SW 1271 (cell line): ENCODE measurements around the gene NMT2.

Experiments
- DNase-seq, 2 experiments: peaks; one replicate each; lab custom pipeline; 2025; lab: John Stamatoyannopoulos, UW

Gene NMT2

DNA sequence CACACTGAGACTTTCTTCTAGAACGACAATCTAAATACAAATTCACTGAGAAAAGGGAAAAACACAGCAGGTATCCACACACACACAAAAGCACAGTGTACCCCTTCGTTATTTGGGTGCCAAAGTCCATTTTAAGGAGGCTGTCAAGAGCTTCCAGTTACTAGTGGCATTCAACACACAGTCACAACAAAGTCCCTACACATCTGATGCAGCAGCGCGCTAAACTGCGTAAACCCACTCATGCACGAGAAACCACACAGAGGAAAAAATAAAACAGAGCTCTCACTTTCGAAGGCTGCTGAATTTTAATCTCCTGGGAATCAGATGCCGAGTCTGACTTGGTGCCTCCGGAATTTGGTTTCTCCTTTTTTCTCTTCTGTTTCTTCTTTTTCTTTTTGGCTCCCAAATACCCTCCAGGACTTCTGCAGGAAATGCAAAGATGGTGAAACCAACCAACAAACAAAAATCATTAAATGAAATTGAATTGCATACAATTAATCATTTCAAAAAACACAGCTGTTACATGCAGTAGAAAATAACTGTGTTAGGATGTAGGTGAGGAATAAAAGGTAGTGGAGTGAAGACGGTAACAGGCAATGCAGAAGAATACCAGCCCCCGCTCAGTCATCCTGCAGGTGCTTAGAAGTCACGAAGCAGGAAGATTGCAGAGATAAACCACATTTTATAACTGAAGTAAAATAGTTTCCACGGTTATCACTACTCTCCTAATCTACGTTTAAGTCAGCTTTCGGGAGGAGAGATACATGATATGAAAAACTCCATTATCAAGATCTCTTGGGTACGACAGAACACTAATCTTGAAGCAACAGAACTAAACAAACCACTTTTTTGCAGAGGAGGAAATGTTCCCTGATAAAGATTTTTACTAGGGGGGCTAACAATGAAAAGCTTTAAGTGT lies 27.1 kb downstream of the NMT2 start:
- no peak for DNase-seq

DNA sequence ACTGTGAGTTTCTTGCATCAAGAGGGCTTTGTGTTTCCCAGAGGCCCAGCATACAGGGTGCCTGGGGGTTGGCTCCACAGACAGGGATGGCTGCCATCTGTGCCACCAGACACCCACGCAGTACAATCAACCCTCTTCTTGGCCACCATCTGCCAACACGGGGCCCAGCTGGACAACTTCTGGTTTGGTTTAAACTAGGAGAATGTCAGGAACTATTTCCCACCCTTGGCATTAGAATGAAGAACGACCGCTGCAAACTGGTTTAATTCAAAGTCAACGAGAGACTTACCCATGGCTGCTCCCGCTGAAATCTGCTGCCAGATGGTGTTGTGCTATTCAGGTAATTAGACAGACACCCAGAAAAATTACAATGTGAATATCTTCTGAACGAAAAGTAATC lies 27.8 kb downstream of the NMT2 start:
- DNase-seq = no peak

DNA sequence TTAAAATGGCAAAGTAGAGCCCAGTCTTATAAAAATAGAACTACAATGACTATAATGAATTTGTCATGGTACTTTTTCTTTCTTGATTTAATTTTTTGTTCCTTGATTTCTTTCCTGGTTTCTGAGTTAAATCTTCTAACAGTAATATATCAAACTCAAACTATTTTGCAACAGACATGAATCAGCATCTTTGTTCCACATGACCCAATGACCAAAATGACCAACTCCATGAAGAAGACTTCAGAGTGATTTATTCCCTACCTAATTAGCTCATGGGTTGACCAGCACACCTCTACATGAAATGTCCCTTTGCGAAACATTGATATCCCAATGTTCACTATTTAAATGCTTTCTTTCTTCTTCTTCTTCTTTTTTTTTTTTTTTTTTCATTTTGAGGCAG lies 30.9 kb downstream of the NMT2 start:
- DNase-seq = no peak

DNA sequence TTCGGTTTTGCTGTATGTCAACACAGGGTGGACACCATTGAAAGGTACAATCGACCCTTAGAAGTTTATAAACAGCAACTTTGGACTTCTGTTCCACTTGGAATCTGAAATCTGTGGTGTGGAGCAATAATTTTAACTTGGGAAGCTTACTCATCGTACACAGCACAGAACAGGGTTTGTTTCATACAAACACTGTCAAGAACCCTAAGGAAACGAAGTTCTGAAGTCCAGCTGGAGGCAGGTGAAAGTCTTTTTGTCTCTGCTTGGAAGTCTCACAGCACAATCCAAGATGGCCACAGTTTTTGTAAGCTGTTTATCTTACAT lies 31.5 kb downstream of the NMT2 start:
- DNase-seq = no peak

DNA sequence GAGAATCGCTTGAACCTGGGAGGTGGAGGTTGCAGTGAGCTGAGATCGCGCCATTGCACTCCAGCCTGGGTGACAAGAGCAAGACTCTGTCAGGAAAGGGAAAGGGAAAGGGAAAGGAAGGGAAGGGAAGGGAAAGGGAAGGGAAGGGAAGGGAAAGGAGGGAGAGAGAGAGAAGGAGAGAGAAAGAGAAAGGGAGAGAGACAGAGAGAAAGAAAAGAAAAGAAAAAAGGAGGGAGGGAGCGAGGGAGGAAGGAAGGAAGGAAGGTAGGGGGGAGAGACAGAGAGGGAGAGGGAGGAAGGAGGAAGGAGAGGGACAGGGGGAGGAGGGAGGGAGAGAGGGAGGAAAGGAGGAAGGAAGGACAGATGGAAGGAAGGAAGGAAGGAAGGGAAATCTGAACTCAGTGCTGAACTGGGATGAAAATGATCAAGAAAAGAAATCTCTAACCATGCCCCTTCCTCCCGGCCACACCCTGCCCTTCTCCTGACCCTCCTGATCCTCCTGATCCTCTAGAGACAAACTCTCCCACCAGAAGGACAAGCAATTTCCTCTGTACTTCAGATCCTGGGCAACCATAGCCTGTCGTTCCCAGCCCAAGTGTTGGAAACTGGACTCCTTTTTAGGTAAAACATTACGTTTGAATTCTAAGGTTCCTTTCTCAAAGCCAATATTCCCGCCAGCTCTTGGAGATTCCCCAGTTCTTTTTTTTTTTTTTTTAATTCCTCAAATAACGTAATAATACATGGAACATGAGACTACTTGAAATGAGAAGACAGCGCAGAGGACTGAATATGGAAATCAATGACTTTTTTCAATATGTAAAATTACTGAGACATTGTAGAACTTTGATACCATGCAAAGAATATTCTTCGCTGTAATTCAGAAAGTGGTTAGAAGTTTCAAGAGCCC lies 32.1 kb downstream of the NMT2 start:
- no peak for DNase-seq

DNA sequence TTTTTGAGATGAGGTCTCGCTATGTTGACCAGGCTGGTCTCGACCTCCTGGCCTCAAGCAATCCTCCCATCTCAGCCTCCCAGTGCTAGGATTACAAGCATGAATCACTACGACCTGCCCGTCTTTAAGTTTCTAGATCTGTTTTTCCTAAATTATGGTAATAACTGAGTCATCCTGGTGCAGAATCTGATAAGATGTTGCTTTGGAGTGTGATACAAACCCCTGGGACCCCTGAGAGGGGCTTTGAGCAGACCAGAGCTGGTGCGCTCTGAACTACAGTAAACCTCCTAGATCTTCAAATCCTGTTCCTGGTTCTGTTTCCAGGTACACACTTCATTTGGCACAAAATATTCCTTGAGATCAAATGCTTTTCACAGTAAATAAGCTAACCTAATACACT lies 37.2 kb downstream of the NMT2 start:
- DNase-seq = no peak

DNA sequence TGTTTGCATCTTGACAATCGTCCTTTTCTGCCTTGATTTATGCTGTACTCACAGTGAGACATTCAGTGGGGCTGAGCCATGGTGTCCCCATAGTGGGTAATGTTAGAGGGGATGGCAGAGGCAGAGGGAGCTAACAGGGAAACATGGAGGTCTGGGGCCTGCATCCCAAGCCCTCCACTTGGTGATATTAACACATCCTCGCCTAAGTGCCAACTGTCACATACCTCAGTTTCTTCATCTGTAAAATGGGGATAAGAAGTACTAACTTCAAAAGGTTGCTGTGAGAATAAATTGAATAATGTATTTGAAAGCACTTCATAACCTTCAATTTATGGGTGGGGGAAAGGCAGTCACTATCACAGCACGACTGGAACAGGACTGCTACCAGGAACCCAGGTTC lies 43.6 kb downstream of the NMT2 start:
- no peak for DNase-seq

DNA sequence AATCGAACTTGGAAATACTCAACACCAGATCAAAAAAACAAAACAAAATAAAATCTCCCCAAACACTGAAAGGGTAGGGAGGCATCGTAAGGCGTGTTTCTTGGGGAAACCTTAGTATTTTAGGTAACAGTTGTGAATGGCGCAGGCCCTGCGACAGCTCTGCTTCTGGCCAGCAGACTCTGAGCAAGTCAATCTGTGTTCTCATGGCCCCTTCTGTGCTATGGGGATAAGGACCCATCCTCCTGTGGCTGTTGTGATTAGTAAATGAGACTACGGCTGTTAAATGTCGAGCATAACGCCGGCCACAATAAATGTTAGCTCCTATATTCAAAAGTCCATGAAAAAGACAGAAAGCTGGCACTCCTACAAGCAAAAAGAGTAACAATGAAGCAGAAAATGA lies 44.3 kb downstream of the NMT2 start:
- no peak for DNase-seq

DNA sequence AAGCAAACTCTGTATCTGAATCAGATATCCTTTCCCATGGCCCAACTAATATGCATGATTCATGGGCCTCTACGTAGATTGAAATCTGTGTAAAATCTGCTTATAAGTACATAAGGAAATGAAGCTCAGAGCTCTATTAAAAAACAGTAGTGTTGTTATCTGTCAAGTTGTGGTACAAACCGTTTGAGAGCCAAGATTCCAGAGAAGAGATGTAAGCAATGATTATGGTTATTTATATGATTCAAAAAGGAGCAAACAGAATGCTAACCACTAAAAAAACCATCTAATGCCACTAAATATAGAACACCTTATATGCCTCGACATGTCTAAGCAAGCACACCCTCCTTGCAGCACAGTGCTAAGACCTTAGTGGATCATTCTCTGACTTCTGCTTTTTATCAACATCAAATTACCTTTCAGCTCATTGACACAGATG lies 44.7 kb downstream of the NMT2 start:
- no peak for DNase-seq

DNA sequence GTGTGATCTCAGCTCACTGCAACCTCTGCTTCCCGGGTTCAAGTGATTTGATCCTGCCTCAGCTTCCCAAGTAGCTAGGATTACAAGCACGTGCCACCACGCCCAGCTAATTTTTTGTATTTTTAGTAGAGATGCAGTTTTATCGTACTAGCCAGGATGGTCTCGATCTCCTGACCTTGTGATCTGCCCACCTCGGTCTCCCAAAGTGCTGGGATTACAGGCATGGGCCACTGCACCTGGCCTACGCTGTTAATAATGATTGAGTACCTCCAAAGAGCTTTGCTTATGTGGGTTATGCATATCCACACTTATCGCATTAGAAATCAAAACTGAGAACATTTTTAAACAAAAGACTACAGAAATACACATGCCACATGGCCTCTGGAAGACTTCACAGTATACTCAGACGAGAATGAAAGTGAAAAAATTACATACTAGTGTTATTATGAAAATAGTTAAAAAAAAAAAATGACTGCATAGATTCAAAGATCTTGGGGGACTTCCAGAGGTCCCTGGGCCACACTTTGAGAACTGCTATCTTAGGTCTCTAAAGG lies 45.9 kb downstream of the NMT2 start:
- DNase-seq = no peak

DNA sequence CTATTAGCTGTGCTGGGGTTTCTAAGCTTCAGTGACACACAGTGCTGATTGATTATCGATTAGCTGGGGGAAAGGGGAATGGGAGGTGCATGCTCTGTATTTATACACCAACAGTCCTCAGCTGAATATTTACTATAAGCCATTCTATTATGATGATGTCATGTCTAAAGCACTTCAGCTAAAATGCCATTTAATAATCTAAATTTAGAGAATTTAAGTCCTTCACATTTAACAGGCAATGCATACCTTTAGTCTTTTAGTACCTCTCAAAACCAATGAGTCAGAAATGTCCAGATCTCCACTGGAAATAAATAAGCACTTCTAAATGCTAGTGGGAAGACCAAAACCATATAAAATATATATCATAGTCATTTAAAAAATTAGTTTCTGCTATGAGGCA lies 46.8 kb downstream of the NMT2 start:
- no peak for DNase-seq

DNA sequence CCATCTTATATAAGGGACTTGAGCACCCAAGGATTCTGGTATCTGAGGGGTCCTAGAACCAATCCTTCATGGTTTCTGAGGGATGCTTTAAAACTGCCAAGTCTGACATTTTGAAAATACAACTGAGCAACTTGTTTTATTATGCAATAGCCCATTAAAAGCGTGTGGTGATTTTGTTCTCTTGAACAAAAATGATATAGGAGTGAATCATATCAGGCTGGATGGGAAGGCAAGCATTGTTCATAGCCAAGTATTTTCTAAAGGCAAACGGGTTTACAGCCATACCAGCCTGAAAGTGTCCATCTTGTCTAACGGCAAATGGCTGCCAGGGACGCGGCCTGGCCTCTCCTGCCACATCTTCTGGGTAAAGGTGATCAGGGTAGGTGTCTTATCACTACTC lies 48.0 kb downstream of the NMT2 start:
- no peak for DNase-seq

DNA sequence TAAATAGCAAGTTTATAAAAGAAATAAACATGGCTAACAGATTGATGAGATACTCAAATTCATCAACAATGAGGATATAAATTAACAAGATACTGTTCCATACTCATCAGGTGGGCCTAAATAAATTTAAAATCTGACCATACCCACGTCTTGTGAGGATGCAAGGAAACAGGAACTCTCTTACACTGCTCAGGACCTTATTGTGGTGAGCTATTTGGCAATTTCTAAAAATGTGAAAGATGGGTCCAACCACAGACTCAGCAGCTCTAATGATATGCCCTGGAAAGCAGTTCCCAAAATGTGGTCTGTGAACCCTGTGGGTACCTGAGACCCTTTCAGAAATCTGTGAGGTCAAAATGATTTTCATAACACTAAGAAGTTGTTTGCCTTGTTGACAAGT lies 49.9 kb downstream of the NMT2 start:
- no peak for DNase-seq

DNA sequence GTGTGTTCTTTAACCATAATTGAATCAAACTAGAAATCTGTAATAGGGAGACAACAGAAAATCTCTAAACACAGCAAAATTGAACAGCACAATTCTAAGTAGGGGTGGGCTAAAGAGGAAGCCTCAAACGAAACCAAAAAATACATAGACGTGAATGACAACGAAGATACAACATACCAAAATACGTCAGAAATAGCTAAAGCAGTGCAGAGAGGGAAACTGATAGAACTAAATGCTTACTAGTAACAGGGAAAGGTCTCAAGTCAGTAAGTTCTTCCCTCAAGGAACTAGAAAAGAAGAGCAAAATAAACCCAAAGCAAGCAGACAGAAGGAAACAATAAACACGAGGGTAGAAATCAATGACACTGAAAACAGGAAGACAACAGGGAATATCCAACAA lies 52.3 kb downstream of the NMT2 start:
- no peak for DNase-seq

DNA sequence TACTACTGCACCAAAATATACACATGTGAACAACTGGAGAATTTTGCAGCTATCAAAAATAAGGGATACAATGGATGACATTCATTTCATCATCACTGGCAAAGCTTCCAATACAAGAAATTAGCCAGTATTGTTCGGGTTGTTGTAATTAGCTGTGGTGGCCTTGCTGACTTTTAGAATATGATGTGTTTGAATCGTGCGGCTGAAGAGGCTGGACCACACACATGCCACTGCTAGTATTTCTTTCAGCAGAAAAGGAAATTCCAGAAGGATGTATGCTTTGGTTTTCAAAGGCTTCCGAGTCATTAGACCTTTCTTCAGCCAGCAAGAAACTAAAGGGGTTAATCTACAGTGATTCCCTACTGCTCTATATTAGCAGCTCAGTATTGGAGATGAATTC lies 54.7 kb downstream of the NMT2 start:
- no peak for DNase-seq

DNA sequence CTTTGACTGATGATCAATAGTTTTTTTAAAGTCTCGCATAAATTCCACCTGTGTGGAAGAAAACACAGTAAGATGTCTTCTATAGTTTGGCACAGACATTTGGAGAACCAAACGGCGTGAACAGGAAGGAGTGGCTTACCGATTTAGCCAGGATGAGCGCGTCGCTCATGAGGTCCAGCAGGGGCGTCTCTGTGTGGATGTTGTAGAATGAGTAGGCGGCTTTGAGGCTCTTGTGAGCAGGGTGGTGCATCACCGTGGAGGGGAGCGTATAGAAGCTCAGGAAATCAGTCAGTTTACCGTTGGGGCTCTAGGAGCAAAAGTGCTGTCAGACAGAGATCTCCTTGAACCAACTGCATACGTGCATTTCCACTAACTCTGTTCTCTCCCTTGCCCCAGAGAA lies 55.8 kb downstream of the NMT2 start:
- no peak for DNase-seq

DNA sequence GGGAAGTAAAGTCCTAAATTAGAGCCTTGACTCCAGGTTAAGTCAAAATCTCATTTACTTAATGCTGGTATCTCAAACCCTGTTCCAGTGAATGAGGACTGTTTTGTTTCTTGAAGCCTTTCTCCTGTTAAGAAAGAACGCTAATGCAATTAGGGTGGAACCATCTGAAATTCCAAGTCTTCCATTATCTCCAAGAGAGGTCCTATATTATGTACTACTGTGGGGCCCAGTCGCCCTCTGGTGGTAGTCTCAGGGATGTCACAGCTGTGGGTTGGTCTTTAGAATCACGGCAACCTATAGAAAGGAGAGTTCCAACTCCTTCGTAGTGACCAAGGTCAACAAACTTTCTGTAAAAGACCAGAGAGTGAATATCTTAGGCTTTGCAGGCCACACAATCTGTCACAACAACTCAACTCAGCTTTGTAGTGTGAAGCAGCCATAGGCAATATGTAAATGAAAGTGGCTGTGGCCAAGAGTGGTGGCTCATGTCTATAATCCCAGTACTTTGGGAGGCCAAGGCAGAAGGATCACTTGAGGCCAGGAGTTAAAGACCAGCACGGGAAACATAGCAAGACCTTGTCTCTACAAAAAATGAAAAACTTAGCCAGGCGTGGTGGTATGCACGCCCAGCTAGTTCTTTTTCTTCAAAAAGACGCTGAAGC lies 62.0 kb downstream of the NMT2 start:
- peak; percentile 32 to 51 for DNase-seq

DNA sequence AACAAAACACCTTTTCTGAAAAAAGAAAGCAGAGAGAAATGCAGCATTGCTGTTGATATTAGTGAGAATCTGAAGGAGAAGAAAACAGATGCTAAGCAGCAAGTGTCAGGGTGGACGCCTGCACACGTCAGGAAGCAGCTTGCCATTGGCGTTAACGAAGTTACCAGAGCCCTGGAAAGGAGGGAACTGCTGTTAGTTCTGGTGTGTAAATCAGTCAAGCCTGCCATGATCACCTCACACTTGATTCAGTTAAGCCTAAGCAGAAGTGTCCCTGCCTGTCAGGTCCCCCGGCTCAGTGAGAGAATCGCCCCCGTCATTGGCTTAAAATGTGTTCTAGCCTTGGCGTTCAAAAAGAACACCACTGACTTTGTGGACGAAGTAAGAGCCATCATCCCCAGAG lies 65.0 kb downstream of the NMT2 start:
- no peak for DNase-seq

DNA sequence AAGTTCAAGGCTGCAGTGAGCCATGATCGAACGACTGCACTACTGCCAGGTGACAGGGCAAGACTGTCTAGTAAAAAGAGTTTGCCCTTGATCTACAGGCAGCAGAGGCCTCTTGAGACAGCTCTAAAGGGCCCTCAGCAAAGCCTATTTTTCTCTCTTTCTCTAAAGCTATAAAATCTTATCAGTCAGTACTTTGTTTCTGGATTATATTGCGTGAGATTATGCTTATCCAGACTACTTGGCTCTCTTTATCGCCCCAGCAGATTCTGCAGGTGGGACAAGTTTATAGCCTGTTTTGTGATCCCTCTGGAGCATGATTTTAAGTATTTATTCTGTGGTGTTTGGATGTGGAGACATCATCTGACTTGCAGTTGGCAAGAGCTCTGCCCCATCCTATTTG lies 68.6 kb downstream of the NMT2 start:
- no peak for DNase-seq

DNA sequence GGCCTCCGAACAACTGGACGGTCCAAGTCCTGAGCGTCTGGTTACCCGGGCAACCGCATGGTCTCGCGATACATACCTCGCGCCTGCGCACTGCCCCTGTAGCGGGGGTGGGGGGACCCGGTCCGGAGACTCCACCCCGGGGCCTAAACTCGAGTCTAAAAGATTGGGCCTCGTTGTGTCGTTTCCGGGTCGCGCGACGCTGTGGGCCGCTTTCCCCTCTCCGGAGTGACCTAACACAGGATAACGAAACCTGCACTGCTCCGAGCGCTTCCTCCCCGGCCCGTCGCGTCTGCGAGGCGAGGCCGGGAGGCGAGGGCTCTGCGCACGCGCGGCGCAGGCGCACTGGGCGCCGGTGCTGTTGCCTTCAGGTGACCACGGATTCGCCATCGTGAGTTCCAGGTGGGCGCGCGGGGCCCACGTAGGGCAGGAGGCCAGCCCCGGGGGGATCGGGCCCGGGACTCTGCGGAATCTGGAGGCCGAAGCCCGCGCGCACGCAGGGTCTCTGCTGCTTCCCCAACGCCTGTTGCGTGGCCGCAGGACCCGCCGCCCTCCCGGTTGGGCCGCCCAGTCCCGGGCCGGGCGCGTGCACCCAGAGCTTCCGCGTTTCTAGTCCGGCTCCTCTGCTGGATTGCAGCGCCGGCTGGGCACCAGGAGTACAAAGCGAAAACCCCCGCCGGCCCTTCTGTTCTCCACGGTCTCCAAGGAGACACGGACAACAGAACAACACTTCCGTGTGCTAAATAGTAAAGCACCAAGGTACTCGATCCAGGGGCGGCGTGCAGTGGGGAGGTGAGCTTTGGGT lies 71.3 kb downstream of the NMT2 start, which contains the start of gene RPP38:
Gene RPP38 (plus strand): TSS at position 345 of the 802 bp plus-strand sequence. CDS start 5,960 bp downstream, outside the sequence.
- DNase-seq = peak; percentile 85 to 93

DNA sequence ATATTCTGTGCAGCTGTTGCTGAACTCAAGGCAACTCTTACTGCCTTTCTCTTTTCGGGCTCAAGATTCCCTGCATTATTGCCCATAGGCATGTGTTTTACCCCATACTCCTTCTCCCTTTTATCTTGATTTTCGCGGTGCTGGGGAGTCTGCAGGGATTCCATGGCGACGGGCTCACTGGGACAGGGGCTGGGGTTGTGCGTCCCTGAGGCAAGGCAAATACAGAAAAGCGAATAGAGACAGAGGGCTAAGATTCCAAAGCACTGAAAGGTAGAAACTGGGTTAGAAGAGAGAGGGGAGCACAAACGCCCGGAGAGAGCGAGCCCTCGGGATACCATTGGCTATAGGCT lies 71.9 kb downstream of the NMT2 start:
- no peak for DNase-seq
